CD4-positive, alpha-beta T cell treated with Interleukin-10 for 1 hour (primary cell): ENCODE measurements around the gene GBX2.
A peak's percentile ranks its signal among the peaks of the same experiment; 100 is the strongest.

Source experiments
- DNase-seq: peaks from one replicate; pipeline ENCODE4 v3.0.0-alpha.2; 2020

GBX2 gene

GRCh38 chr2:236180831-236181453 is 12.8 kb upstream of the GBX2 start:
- peak; percentile 23 for DNase-seq

- no peak for DNase-seq
These were observed 12.1 kb upstream of the GBX2 start for GRCh38 chr2:236180076-236180816.

GRCh38 chr2:236179236-236180075 is 11.3 kb upstream of the GBX2 start:
- no peak for DNase-seq

GRCh38 chr2:236178890-236179235 is 10.7 kb upstream of the GBX2 start:
- no peak for DNase-seq

- peak; percentile 19 for DNase-seq
These were observed 10.0 kb upstream of the GBX2 start for GRCh38 chr2:236177967-236178889.

DNA sequence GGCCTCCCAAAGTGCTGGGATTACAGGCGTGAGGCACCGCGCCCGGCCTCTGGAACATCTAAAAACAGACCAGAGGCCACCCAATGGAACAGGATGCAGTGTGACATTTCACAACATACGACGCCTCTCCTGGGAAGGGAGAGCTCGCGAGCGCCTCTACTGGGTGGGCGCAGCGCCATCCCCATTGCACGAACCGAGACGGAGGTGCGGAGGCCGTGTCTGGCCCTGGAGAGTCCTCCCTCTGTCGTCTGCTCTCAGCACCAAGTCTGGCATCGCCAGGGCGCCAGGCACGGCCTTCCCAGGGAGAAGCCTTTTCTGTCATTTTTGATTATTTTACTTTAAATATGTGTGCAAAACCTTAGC is 9.4 kb upstream of the GBX2 start:
- DNase-seq: peak; percentile 3

DNA sequence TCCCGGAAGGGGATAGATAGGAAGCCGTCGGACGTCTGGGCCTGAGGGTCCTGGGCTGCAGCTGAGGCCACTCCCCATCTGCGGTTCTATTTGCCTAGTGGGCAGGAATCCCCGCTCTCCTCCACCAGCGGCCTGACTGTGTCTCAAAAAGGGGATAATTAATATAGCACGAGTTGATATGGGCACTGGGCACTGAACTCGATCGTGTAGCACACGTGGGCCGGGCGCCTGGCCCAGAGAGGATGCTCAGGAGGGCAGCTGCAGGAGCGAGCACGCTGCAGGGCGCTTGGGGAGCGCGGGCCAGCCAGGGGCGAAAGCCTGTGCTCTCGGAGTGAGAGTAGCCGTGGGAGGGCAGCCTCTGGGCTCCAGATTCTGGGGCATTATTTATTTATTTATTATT is 8.8 kb upstream of the GBX2 start:
- DNase-seq: no peak

DNA sequence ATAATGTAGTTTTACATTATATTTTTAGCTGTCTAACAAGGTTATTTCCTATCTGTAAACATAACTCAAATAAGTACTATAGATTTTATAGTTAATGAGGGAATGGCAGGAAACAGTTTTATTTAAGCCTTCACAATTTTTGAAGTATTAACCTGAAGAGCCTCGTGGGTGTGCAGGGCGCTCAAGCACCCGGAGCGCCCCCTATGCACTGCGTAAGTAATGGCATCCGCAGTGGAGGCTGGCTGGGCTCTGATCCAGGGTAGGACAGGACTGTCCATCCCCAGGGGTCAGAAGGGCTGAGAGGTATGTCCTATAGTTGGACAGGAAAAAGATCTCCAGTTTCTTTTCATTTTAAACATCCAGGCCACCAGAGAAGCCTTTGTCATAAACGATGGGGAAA is 8.2 kb upstream of the GBX2 start:
- DNase-seq: no peak

DNA sequence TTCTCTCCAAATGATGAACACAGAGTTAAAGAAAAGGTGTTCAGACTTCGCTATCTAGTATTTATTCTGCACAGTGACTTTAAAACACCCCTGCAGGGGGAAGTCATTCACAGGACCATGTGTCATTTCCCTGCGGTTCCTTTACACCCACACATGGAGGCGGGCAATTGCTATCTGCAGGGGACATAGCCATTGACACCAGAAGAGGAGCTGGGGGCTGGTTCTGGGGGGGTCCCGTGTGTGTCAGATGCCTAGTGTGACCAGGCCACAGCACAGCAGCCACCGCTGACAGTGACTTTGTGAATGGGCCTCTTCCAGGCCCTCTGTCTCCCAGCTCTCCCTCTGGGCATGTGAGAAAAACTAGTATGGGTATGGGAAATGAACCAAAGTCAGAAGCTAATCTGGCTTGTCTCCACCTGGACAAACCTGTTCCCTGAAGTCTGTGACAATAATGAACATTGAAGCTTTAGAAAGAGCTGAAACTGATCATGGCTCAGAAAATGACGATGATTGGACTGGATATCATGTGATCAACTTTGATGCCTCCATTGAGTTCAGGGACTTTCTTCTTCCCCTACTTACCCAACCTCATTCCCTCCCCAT is 7.5 kb upstream of the GBX2 start:
- no peak for DNase-seq

DNA sequence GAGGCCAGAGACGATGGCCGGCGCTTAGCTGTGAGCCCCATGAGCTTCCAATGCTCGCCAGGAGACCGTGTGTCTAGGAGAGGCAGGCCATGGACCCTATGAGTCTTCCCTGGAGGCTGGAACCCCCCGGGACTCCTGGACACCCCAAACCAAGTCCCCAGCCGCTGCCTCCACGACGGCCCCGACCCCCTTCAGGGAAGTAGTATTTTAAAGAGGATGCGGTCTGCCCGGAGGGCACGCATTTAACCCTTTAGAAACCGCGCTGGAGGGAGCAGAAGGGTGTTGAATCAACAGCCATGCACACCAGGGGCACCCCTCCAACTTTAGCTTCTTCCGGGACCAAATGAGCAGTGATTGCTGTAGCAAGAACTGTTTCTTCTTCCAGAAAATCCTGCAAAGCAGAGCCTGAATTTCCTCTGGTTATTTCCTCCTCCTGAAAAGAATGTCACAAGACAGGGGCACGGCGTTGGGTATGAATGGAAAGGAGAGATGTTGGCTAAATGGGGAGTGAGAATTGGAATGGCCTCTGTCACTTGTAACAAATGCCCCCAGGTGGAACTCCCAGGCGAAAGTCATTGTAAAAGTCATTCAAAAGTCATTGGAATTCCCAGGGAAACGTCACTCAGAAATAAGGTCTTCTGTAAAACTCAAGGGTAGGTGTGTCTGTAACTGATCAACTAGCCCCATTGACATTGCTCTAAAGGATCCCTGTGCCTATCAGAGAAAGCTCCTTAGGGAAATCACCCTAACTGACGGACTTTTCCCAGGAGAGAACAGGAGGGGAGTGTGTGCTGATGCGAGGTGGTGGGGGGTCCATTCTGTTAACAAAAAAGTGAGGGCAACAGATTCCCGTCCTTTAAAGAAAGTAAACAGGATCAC is 5.8 kb upstream of the GBX2 start:
- DNase-seq: no peak

- DNase-seq: no peak
These were observed 5.0 kb upstream of the GBX2 start for GRCh38 chr2:236173036-236173728.

GRCh38 chr2:236172255-236173035 is 4.3 kb upstream of the GBX2 start:
- DNase-seq: no peak

GRCh38 chr2:236171680-236172254 is 3.6 kb upstream of the GBX2 start:
- no peak for DNase-seq

GRCh38 chr2:236171181-236171679 is 3.0 kb upstream of the GBX2 start:
- DNase-seq: no peak

DNA sequence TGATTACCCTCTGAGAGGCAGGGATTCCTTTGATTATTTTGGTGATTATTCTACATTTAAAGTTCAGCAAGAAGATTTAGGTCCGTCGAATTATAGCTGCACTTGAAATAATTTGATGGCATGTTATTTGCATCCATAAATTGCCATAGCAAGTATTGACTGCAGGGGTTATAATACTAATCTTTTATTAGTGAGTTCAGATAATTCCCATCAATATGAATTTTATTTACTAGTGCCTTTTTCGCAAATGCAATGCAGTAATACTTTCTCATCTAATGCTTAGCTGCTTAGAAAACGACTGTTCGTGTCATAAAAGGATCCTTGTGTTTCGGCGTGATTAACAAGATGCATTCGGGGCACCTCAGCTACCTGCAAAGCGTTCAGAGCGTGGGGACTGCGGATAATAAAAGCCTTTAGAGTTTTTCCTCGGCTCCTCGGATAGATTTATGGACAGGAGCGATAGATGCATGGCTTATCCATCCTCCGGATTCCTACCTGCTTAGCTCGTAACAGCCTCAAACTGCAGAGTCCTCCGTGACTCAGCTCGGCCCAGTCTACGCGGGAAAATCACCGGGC is 2.5 kb upstream of the GBX2 start:
- no peak for DNase-seq

- no peak for DNase-seq
These were observed 1.8 kb upstream of the GBX2 start for GRCh38 chr2:236169741-236170589.

- DNase-seq: no peak
These were observed 1.1 kb upstream of the GBX2 start for GRCh38 chr2:236169151-236169721.
